Measurements from ENCODE around the gene CCN5. TPM values are rescaled to one million over a fixed set of nuclear protein-coding genes. Genes with fewer than 3 reads are reported as not detected.

Gene CCN5
- total RNA-seq, 1 donor from 2014 or later: not detected

GRCh38 chr20:44706301-44707017, 8.7 kb upstream of the CCN5 start:
- no peaks in the 10 kb centered on the region for H3K9me3 ChIP-seq (ENCODE audit: low read depth)
- no peaks in the 10 kb centered on the region for H3K27me3 ChIP-seq
- H3K79me2 ChIP-seq (ENCODE audit: low read depth): no peaks in the 10 kb centered on the region
- peaks cover 7% of the 10 kb centered on the region for H3K27me3 Mint-ChIP-seq (ENCODE audit: insufficient read depth, low read depth)
- H3K36me3 Mint-ChIP-seq: no peaks in the 10 kb centered on the region
- peaks cover 14% of the 10 kb centered on the region for H3K4me1 ChIP-seq
- H2AFZ ChIP-seq (replicated peaks): peak overlapping the region; percentile 36
- no peak for DNase-seq (ENCODE audit: low spot score)
- H3K9me3 Mint-ChIP-seq: no peaks in the 10 kb centered on the region
- no peak for TF ChIP-seq CTCF (IDR thresholded peaks at IDR 0.05)
- TF ChIP-seq EZH2phosphoT487 (IDR thresholded peaks at IDR 0.05): no peak
- peak overlapping the region; percentile 50 for H3K27ac Mint-ChIP-seq
- no peak overlapping the region for H3K4me3 ChIP-seq
- H3K27ac ChIP-seq: no peak overlapping the region
- H3K9ac ChIP-seq: no peak overlapping the region
- H3K4me3 Mint-ChIP-seq: no peak overlapping the region
- H3F3A ChIP-seq (ENCODE audit: low read depth): peaks cover 4% of the 10 kb centered on the region
- H4K20me1 ChIP-seq (ENCODE audit: low read depth): no peaks in the 10 kb centered on the region
- peaks cover 27% of the 10 kb centered on the region for H3K4me1 Mint-ChIP-seq
- H3K36me3 ChIP-seq: no peaks in the 10 kb centered on the region
- no peak overlapping the region for H3K4me2 ChIP-seq

- Histone ChIP-seq H3K27me3 (no peaks in the 10 kb centered on the region), H2AFZ (replicated peaks) (peak overlapping the region; percentile 36), H3K9me3 (ENCODE audit: low read depth) (no peaks in the 10 kb centered on the region), H3K36me3 (no peaks in the 10 kb centered on the region), H3K4me3 (no peak overlapping the region), H3K27ac (no peak overlapping the region), H3K4me1 (peaks cover 8% of the 10 kb centered on the region), H3F3A (ENCODE audit: low read depth) (peaks cover 4% of the 10 kb centered on the region), H3K79me2 (ENCODE audit: low read depth) (no peaks in the 10 kb centered on the region), H3K9ac (no peak overlapping the region), H4K20me1 (ENCODE audit: low read depth) (no peaks in the 10 kb centered on the region), H3K4me2 (no peak overlapping the region)
- Mint-ChIP-seq H3K27ac (no peak overlapping the region), H3K27me3 (ENCODE audit: insufficient read depth, low read depth) (peaks cover 7% of the 10 kb centered on the region), H3K4me1 (peaks cover 22% of the 10 kb centered on the region), H3K9me3 (no peaks in the 10 kb centered on the region), H3K4me3 (no peak overlapping the region), H3K36me3 (no peaks in the 10 kb centered on the region)
- TF ChIP-seq CTCF (IDR thresholded peaks at IDR 0.05) (no peak), EZH2 (IDR thresholded peaks at IDR 0.05) (no peak), EZH2phosphoT487 (IDR thresholded peaks at IDR 0.05) (no peak)
- no peak for DNase-seq (ENCODE audit: low spot score)
These were observed 8.1 kb upstream of the CCN5 start for GRCh38 chr20:44707018-44707579.

- Histone ChIP-seq H3K9me3 (ENCODE audit: low read depth) (no peaks in the 10 kb centered on the region), H3K27ac (no peak overlapping the region), H4K20me1 (ENCODE audit: low read depth) (no peaks in the 10 kb centered on the region), H3K9ac (no peak overlapping the region), H2AFZ (replicated peaks) (no peak overlapping the region), H3K79me2 (ENCODE audit: low read depth) (no peaks in the 10 kb centered on the region), H3F3A (ENCODE audit: low read depth) (peaks cover 4% of the 10 kb centered on the region), H3K27me3 (no peaks in the 10 kb centered on the region), H3K36me3 (no peaks in the 10 kb centered on the region), H3K4me1 (peaks cover 8% of the 10 kb centered on the region), H3K4me3 (no peak overlapping the region), H3K4me2 (no peak overlapping the region)
- no peak for DNase-seq (ENCODE audit: low spot score)
- peaks cover 5% of the 10 kb centered on the region for H3K27me3 Mint-ChIP-seq (ENCODE audit: insufficient read depth, low read depth)
- H3K4me3 Mint-ChIP-seq: no peak overlapping the region
- H3K9me3 Mint-ChIP-seq: no peaks in the 10 kb centered on the region
- H3K36me3 Mint-ChIP-seq: no peaks in the 10 kb centered on the region
- no peak overlapping the region for H3K27ac Mint-ChIP-seq
- H3K4me1 Mint-ChIP-seq: peaks cover 17% of the 10 kb centered on the region
- TF ChIP-seq CTCF (IDR thresholded peaks at IDR 0.05): no peak
- TF ChIP-seq EZH2phosphoT487 (IDR thresholded peaks at IDR 0.05): no peak
- TF ChIP-seq EZH2 (IDR thresholded peaks at IDR 0.05): no peak
These were observed 5.8 kb upstream of the CCN5 start for GRCh38 chr20:44709380-44709779.

Measured in neural progenitor cell (in vitro differentiated cells).